H9 (cell line): ENCODE results near the gene RAP1B. TPM values are rescaled to one million over a fixed set of nuclear protein-coding genes. Genes with fewer than 3 reads are reported as not detected.

ENCODE experiments used
- DNase-seq: peaks from one replicate; pipeline ENCODE4 v3.0.0-alpha.2; 2017
- H2AFZ ChIP-seq: one replicate; pipeline ENCODE4 v1.6.1; 2013; ENCODE audit warnings: mild to moderate bottlenecking, low read length, control low read depth, moderate library complexity
- H2AK5ac ChIP-seq: 2 replicates; pipeline ENCODE4 v1.6.1; 2013; ENCODE audit warnings: low read length, control low read depth, mixed read lengths; ENCODE audit not compliant: insufficient read length
- H2BK120ac ChIP-seq: one replicate; pipeline ENCODE4 v1.6.1; 2013; ENCODE audit warnings: low read depth, mild to moderate bottlenecking, low read length, control low read depth, inconsistent platforms; ENCODE audit not compliant: poor library complexity, severe bottlenecking
- H2BK12ac ChIP-seq: 2 replicates; pipeline ENCODE4 v1.6.1; 2013; ENCODE audit warnings: low read length, control low read depth, mixed read lengths, low read depth; ENCODE audit not compliant: insufficient read length
- H2BK15ac ChIP-seq: 2 replicates; pipeline ENCODE4 v1.6.1; 2013; ENCODE audit warnings: low read depth, low read length, control low read depth
- H2BK20ac ChIP-seq: one replicate; pipeline ENCODE4 v1.6.1; 2013; ENCODE audit warnings: low read depth, mild to moderate bottlenecking, low read length, control low read depth, inconsistent platforms; ENCODE audit not compliant: poor library complexity, severe bottlenecking
- H2BK5ac ChIP-seq: 2 replicates; pipeline ENCODE4 v1.6.1; 2013; ENCODE audit warnings: low read length, control low read depth, mixed read lengths; ENCODE audit not compliant: insufficient read length
- H3K14ac ChIP-seq: 2 replicates; pipeline ENCODE4 v1.6.1; 2013; ENCODE audit warnings: low read length, control low read depth; ENCODE audit not compliant: insufficient read depth
- H3K18ac ChIP-seq: 2 replicates; pipeline ENCODE4 v1.6.1; 2013; ENCODE audit warnings: low read depth, mild to moderate bottlenecking, mixed read lengths, low read length, control low read depth; ENCODE audit not compliant: insufficient read length
- H3K23ac ChIP-seq: 2 replicates; pipeline ENCODE4 v1.6.1; 2013; ENCODE audit warnings: low read length, control low read depth, mixed read lengths, low read depth; ENCODE audit not compliant: insufficient read length
- H3K23me2 ChIP-seq: 2 replicates; pipeline ENCODE4 v1.6.1; 2013; ENCODE audit warnings: low read depth, mild to moderate bottlenecking, mixed read lengths, low read length, control low read depth; ENCODE audit not compliant: insufficient read length, poor library complexity, severe bottlenecking
- H3K27ac ChIP-seq: 2 replicates; pipeline ENCODE4 v1.5.1; 2013; ENCODE audit warnings: low read length, control low read depth, mixed read lengths, low read depth; ENCODE audit not compliant: insufficient read length
- H3K27me3 ChIP-seq: 2 replicates; pipeline ENCODE4 v1.6.1; 2013; ENCODE audit warnings: low read length, control low read depth, inconsistent platforms; ENCODE audit not compliant: insufficient read depth
- H3K4ac ChIP-seq: 2 replicates; pipeline ENCODE4 v1.6.1; 2013; ENCODE audit warnings: low read depth, mild to moderate bottlenecking, control low read depth, inconsistent platforms, low read length, moderate library complexity
- H3K4me1 ChIP-seq: 2 replicates; pipeline ENCODE4 v1.6.1; 2013; ENCODE audit warnings: low read length, control low read depth, inconsistent platforms; ENCODE audit not compliant: insufficient read depth
- H3K4me2 ChIP-seq: 2 replicates; pipeline ENCODE4 v1.6.1; 2013; ENCODE audit warnings: low read length, control low read depth, mixed read lengths; ENCODE audit not compliant: insufficient read length, insufficient read depth
- H3K56ac ChIP-seq: 2 replicates; pipeline ENCODE4 v1.6.1; 2013; ENCODE audit warnings: low read depth, mild to moderate bottlenecking, mixed read lengths, low read length, control low read depth; ENCODE audit not compliant: insufficient read length
- H3K79me1 ChIP-seq: 2 replicates; pipeline ENCODE4 v1.6.1; 2013; ENCODE audit warnings: low read depth, mild to moderate bottlenecking, moderate library complexity, low read length, control low read depth, inconsistent platforms; ENCODE audit not compliant: insufficient read depth, poor library complexity, severe bottlenecking
- H3K79me2 ChIP-seq: 2 replicates; pipeline ENCODE4 v1.6.1; 2013; ENCODE audit warnings: low read length, control low read depth, inconsistent platforms; ENCODE audit not compliant: insufficient read depth
- H3K9ac ChIP-seq: 2 replicates; pipeline ENCODE4 v1.6.1; 2013; ENCODE audit warnings: low read length, control low read depth, mixed read lengths; ENCODE audit not compliant: insufficient read length; ENCODE audit errors: extremely low read depth
- H3K9me3 ChIP-seq: one replicate; pipeline ENCODE4 v1.6.1; 2013; ENCODE audit warnings: low read depth, low read length, inconsistent platforms; ENCODE audit not compliant: control insufficient read depth
- H3T11ph ChIP-seq: one replicate; pipeline ENCODE4 v1.6.1; 2013; ENCODE audit warnings: mild to moderate bottlenecking, low read length, control low read depth, inconsistent platforms
- H4K20me1 ChIP-seq: one replicate; pipeline ENCODE4 v1.6.1; 2013; ENCODE audit not compliant: control insufficient read depth, insufficient read length, insufficient read depth
- H4K5ac ChIP-seq: 2 replicates; pipeline ENCODE4 v1.6.1; 2013; ENCODE audit warnings: low read depth, mild to moderate bottlenecking, mixed read lengths, low read length, control low read depth; ENCODE audit not compliant: insufficient read length
- H4K8ac ChIP-seq: replicated peaks from 2 replicates; pipeline ENCODE4 v1.6.1; 2013; ENCODE audit warnings: low read length, control low read depth, mixed read lengths, low read depth; ENCODE audit not compliant: insufficient read length
- H4K91ac ChIP-seq: 2 replicates; pipeline ENCODE4 v1.6.1; 2013; ENCODE audit warnings: low read depth, mild to moderate bottlenecking, moderate library complexity, mixed read lengths, low read length, control low read depth; ENCODE audit not compliant: insufficient read length
- H3K27ac Mint-ChIP-seq, 3 experiments: 2 replicates in 2 of 3; 3 replicates in 1 of 3; pipeline ENCODE4 v1.8.0; 2020 to 2021; ENCODE audit warnings: mixed read lengths in 3 of 3, mild to moderate bottlenecking in 1 of 3, moderate library complexity in 1 of 3
- H3K27me3 Mint-ChIP-seq: 2 replicates; pipeline ENCODE4 v1.8.0; 2021; ENCODE audit warnings: low read depth, mild to moderate bottlenecking, moderate library complexity, mixed read lengths
- H3K36me3 Mint-ChIP-seq, 3 experiments: 2 replicates in 2 of 3; 3 replicates in 1 of 3; pipeline ENCODE4 v1.8.0; 2020 to 2021; ENCODE audit warnings: low read depth in 3 of 3, mixed read lengths in 3 of 3; ENCODE audit not compliant: insufficient read depth in 1 of 3
- H3K4me1 Mint-ChIP-seq, 2 experiments: 2 replicates each; pipeline ENCODE4 v1.8.0; 2020; ENCODE audit warnings: mixed read lengths in 2 of 2
- H3K4me3 Mint-ChIP-seq, 2 experiments: 2 replicates in 1 of 2; 3 replicates in 1 of 2; pipeline ENCODE4 v1.8.0; 2020 to 2021; ENCODE audit warnings: mild to moderate bottlenecking in 2 of 2, mixed read lengths in 2 of 2, moderate library complexity in 1 of 2
- H3K9me3 Mint-ChIP-seq, 2 experiments: 2 replicates in 1 of 2; 3 replicates in 1 of 2; pipeline ENCODE4 v1.8.0; 2020; ENCODE audit warnings: mild to moderate bottlenecking in 2 of 2, mixed read lengths in 2 of 2, moderate library complexity in 1 of 2
- WGBS: extraction: QIAGEN DNeasy Blood & Tissue Kit; methylation state at CpG from one replicate; pipeline ENCODE4 v1.1.7; 2013; ENCODE audit warnings: missing lambda C conversion rate, low lambda C conversion rate, mixed read lengths; ENCODE audit not compliant: insufficient read length; ENCODE audit errors: extremely low coverage; 5-methylcytosine and 5-hydroxymethylcytosine counted together
- total RNA-seq: library from RNA; stranded (reverse); gene quantifications from 2 replicates; pipeline ENCODE4 v1.2.1, GENCODE V29; 2021
- TF ChIP-seq, protein P1 (sequence below): fragments of 200-600 bp; sonication (generic); conservative IDR thresholded peaks from 3 replicates; pipeline ENCODE4 v1.8.0; 2021; ENCODE audit warnings: antibody characterized with exemption, mild to moderate bottlenecking

RAP1B gene
- total RNA-seq, 1 experiment from 2014 or later: 97.7 TPM

DNA sequence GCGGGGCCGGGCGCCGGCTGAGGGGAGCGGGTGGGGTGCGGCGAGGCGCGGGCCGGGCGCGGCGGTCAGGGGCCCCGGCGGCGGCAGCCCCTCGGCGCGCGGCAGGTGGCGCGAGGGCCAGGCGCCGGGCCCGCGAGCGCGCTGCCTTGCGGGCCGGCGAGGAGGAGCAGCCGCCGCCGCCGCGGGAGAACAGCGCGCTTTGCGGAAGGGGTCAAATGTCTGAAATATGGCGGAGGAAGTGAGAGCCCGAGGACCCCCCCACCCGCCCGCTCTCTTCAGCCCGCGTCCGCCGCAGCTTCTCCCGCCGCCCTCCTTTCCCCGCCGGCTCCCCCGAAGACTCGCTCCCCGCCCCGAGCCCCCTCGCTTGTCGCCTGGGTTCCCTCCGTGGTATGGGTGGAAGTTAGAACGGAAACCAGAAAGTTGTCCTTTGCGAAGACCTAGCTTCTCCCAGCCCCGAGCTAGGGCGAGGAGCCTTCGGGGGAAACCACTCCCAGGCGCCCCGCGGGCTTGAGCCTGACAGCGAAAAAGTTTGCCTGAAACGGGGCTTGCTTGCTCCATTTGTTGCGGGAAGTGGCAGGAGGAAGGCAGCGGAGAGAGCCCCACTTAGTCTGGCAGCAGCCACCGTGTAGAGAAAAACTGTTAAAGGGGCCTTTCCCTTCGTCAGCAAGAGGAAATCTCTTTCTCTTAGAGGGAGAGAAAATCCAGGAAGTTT is 551 bp downstream of the RAP1B start:
- no peaks in the 10 kb centered on the region for H4K20me1 ChIP-seq
- H2BK5ac ChIP-seq: no peak overlapping the region
- no peak overlapping the region for H3K4ac ChIP-seq
- H3K27me3 Mint-ChIP-seq: no peaks in the 10 kb centered on the region
- peak overlapping the region; percentile 64 for H3K4me2 ChIP-seq
- DNase-seq: peak; percentile 51
- H3K79me2 ChIP-seq: peaks cover 31% of the 10 kb centered on the region; the same call in 1 of the 2 replicates
- no peak overlapping the region for H4K8ac ChIP-seq
- peaks cover 41 to 44% of the 10 kb centered on the region in 2 experiments for H3K4me1 Mint-ChIP-seq
- H3K9me3 Mint-ChIP-seq: no peaks in the 10 kb centered on the region; a peak in 2 of 5 replicates
- no peaks in the 10 kb centered on the region for H3K9me3 ChIP-seq
- no peak overlapping the region for H2AK5ac ChIP-seq
- WGBS: no CpG with 5 or more reads among the region's 72 CpGs
- no peak overlapping the region for H2AFZ ChIP-seq
- H3K36me3 Mint-ChIP-seq: peaks cover 8 to 16% (median 8%) of the 10 kb centered on the region in 3 experiments; a peak in 6 of 7 replicates
- no peak overlapping the region for H3K23ac ChIP-seq
- peak overlapping the region; percentile 83 for H3K18ac ChIP-seq
- no peak overlapping the region for H4K5ac ChIP-seq
- no peak overlapping the region for H2BK15ac ChIP-seq
- no peak overlapping the region for H4K91ac ChIP-seq
- no peak overlapping the region for H3K56ac ChIP-seq
- H2BK12ac ChIP-seq: no peak overlapping the region
- no peak overlapping the region for H2BK120ac ChIP-seq
- H3K79me1 ChIP-seq: peaks cover 6% of the 10 kb centered on the region
- H3K4me3 Mint-ChIP-seq: peak overlapping the region; percentile 89 to 94
- peak overlapping the region; percentile 92; the same call in 1 of the 2 replicates for H3K14ac ChIP-seq
- H3K27me3 ChIP-seq: no peaks in the 10 kb centered on the region
- H3T11ph ChIP-seq: no peak overlapping the region
- H3K23me2 ChIP-seq: no peaks in the 10 kb centered on the region
- H2BK20ac ChIP-seq: no peak overlapping the region
- H3K4me1 ChIP-seq: no peaks in the 10 kb centered on the region; the same call in 1 of the 2 replicates
- H3K27ac ChIP-seq: no peak overlapping the region
- H3K27ac Mint-ChIP-seq: peak overlapping the region; percentile 82 to 89 (median 88); a peak in 5 of 7 replicates
- TF ChIP-seq, protein P1, sequence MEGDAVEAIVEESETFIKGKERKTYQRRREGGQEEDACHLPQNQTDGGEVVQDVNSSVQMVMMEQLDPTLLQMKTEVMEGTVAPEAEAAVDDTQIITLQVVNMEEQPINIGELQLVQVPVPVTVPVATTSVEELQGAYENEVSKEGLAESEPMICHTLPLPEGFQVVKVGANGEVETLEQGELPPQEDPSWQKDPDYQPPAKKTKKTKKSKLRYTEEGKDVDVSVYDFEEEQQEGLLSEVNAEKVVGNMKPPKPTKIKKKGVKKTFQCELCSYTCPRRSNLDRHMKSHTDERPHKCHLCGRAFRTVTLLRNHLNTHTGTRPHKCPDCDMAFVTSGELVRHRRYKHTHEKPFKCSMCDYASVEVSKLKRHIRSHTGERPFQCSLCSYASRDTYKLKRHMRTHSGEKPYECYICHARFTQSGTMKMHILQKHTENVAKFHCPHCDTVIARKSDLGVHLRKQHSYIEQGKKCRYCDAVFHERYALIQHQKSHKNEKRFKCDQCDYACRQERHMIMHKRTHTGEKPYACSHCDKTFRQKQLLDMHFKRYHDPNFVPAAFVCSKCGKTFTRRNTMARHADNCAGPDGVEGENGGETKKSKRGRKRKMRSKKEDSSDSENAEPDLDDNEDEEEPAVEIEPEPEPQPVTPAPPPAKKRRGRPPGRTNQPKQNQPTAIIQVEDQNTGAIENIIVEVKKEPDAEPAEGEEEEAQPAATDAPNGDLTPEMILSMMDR: no peak
- peak overlapping the region; percentile 84 for H3K9ac ChIP-seq
